ENCODE data around the gene CEACAM3.

GRCh38 chr19:41807176-41807575 is 10.8 kb downstream of the CEACAM3 start:
- TF ChIP-seq CTCF (conservative IDR thresholded peaks at IDR 0.05 in 1 of 2, IDR thresholded peaks at IDR 0.05 in 1 of 2; ENCODE audit: low read depth in 1 of 2, low read length in 2 of 2), result no peak
- no peak for TF ChIP-seq EZH2 (IDR thresholded peaks at IDR 0.05; ENCODE audit: low read length, missing control alignments)
